Testis (tissue), 2 donors: ENCODE data around the gene TEP1.

ENCODE experiments used
- POLR2A ChIP-seq: fragments of 450-650 bp; IDR thresholded peaks from one replicate; pipeline ENCODE4 v1.6.1; 2017; ENCODE audit warnings: antibody characterized with exemption, mild to moderate bottlenecking, moderate library complexity
- TF ChIP-seq, protein P1 (sequence below), 3 experiments: fragments of 450-650 bp in 2 of 3; fragments of 200-600 bp in 1 of 3; sonication (generic) in 1 of 3; IDR thresholded peaks; one replicate each; pipeline ENCODE4 v1.5.1; 2016 to 2019; ENCODE audit warnings: antibody characterized with exemption in 3 of 3, mild to moderate bottlenecking in 2 of 3, moderate library complexity in 1 of 3

DNA sequence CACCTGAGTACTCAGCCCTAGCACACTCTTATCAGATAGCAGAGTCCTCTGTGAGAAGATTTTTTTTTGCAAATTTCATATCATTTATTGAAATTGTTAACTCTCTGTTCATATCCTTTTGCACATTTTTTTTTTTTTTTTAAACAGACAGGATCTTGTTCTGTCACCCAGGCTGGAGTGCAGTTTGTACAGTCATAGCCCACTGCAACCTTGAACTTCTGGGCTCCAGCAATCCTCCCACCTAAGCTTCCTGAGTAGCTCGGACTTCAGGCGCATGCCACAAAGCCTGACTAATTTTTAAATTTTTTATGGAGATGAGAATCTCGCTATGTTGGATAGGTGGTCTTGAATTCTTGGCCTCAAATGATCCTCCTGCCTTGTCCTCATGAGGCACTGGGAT lies 65.6 kb downstream of the TEP1 start:
- TF ChIP-seq, protein P1, sequence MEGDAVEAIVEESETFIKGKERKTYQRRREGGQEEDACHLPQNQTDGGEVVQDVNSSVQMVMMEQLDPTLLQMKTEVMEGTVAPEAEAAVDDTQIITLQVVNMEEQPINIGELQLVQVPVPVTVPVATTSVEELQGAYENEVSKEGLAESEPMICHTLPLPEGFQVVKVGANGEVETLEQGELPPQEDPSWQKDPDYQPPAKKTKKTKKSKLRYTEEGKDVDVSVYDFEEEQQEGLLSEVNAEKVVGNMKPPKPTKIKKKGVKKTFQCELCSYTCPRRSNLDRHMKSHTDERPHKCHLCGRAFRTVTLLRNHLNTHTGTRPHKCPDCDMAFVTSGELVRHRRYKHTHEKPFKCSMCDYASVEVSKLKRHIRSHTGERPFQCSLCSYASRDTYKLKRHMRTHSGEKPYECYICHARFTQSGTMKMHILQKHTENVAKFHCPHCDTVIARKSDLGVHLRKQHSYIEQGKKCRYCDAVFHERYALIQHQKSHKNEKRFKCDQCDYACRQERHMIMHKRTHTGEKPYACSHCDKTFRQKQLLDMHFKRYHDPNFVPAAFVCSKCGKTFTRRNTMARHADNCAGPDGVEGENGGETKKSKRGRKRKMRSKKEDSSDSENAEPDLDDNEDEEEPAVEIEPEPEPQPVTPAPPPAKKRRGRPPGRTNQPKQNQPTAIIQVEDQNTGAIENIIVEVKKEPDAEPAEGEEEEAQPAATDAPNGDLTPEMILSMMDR (IDR thresholded peaks at IDR 0.05) = no peak
- no peak for TF ChIP-seq POLR2A
